GM12874 (cell line): ENCODE measurements around the gene TMEM125.

Experiments
- TF ChIP-seq, protein P1 (sequence below): IDR thresholded peaks from 2 replicates; pipeline ENCODE4 v1.5.1; 2011; ENCODE audit warnings: low read depth, mild to moderate bottlenecking, control low read depth, low read length, moderate library complexity; ENCODE audit not compliant: insufficient read depth

TMEM125 gene

DNA sequence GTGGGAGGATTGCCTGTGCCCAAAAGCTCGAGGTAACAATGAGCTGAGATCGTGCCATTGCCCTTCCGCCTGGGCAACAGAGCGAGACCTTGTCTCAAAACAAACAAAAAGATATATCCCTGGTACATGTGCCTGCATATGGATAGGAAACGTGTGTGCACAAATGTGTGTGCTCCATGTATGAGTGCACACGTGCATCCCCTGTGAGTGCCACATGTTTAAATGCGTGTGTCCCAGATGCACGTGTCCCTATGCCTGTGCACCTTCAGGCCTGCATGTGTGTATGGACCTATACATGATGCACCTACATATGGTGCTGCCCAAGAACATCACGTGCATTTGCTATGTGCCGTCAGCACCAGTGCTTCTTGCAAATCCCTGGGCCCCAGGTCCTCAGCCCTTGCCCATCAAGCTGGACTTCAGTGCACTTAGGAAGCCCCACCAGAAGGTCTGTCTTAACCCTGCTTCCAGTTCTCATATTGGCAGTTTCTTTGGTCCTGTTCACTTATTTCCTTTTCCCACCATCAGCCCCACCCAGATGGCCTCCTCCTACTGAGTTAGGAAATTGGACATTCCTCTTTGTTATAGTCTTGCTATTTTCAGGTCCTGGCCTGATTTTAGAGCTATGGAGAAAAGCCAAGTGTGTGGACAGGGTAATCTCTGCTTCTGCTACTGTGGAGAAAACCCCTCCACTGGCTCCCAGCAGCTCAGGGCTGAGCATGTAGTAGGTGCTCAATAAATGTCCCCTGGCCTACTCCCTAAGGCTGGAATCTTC lies 46.4 kb downstream of the TMEM125 start:
- TF ChIP-seq, protein P1, sequence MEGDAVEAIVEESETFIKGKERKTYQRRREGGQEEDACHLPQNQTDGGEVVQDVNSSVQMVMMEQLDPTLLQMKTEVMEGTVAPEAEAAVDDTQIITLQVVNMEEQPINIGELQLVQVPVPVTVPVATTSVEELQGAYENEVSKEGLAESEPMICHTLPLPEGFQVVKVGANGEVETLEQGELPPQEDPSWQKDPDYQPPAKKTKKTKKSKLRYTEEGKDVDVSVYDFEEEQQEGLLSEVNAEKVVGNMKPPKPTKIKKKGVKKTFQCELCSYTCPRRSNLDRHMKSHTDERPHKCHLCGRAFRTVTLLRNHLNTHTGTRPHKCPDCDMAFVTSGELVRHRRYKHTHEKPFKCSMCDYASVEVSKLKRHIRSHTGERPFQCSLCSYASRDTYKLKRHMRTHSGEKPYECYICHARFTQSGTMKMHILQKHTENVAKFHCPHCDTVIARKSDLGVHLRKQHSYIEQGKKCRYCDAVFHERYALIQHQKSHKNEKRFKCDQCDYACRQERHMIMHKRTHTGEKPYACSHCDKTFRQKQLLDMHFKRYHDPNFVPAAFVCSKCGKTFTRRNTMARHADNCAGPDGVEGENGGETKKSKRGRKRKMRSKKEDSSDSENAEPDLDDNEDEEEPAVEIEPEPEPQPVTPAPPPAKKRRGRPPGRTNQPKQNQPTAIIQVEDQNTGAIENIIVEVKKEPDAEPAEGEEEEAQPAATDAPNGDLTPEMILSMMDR, result no peak

- TF ChIP-seq, protein P1, result no peak
These were observed 47.1 kb downstream of the TMEM125 start for GRCh38 chr1:43316738-43317520.

DNA sequence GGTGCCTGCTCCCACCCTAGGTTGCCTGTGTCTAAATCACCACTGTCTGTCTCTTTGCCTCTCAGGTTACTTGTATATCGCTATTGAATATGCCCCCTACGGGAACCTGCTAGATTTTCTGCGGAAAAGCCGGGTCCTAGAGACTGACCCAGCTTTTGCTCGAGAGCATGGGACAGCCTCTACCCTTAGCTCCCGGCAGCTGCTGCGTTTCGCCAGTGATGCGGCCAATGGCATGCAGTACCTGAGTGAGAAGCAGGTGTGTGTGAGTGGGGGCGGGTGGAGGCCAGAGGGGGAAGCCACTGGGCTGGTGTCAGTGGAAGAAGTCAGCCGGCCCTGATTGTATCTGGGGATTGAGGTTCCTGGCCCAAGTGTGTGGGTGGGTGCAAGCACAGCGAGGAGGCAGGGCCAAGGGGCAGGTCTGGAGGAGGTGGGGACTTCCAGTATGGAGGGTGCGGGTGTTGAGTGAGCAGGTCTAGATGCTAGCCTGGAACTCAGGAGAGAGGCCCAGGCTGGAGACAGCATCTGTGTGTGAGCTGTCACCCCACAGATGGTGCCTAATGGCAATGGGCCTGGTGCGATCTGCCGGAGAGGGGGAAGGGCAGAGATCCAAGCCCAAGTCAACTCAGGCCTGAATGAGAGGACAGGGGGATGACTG lies 48.2 kb downstream of the TMEM125 start:
- TF ChIP-seq, protein P1, result no peak

GRCh38 chr1:43318831-43319230 lies 49.0 kb downstream of the TMEM125 start:
- TF ChIP-seq, protein P1, result no peak

DNA sequence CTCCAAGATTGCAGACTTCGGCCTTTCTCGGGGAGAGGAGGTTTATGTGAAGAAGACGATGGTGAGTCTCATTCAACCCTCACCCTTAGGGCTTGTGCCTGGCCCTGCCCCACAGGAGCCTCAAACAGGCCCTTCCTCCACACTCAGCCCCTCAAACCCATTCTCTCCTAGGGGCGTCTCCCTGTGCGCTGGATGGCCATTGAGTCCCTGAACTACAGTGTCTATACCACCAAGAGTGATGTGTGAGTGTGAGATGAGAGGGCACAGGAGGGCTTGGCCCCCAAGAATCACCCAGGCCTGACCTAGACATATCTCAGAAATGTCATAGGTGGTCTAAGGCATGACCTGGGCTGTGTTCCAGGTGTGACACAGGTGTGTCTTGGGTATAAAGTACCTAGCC lies 49.5 kb downstream of the TMEM125 start:
- TF ChIP-seq, protein P1, result no peak

- TF ChIP-seq, protein P1, result no peak
These were observed 50.0 kb downstream of the TMEM125 start for GRCh38 chr1:43319766-43320165.

DNA sequence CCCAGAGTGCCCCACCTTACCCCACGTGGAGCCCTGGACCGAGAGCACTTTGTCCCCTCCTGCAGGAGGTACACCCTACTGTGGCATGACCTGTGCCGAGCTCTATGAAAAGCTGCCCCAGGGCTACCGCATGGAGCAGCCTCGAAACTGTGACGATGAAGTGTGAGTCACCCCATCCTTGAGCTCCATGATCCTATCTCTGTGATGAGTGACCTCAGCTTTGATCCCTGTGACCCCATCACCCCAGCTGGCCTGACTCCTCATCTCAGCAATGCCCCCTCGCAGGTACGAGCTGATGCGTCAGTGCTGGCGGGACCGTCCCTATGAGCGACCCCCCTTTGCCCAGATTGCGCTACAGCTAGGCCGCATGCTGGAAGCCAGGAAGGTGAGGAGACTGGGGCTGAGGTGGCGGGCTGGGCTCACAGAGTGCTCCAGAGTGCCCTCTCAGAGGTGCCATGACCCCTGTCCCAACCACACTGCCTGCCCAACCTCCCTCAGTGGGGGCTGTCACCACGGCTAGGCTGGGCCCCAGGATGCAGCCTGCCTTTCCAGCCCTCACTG lies 51.6 kb downstream of the TMEM125 start:
- TF ChIP-seq, protein P1, result no peak
